Measurements from ENCODE around the gene ROCK2.

GRCh38 chr2:11239147-11239546, 105.3 kb downstream of the ROCK2 start:
- no peak for TF ChIP-seq CTCF (IDR thresholded peaks at IDR 0.05)
- TF ChIP-seq POLR2A (IDR thresholded peaks at IDR 0.05): no peak
- TF ChIP-seq EP300 (IDR thresholded peaks at IDR 0.05): no peak
